Activated T-helper 1 cell treated with anti-CD3 and anti-CD28 coated beads, Interleukin-12 subunit alpha, Interleukin-12 subunit beta, Interleukin-2, Interleukin-4 antibody, amounts not matched to agents 30 ng/mL and 10 ng/mL and 1 ng/mL, durations not matched to agents 14 hours and 24 hours and 36 hours (primary cell): ENCODE data around the gene FLT1. TPM values are rescaled to one million over a fixed set of nuclear protein-coding genes. Genes with fewer than 3 reads are reported as not detected.

Experiments used
- DNase-seq: peaks from one replicate; pipeline ENCODE4 v3.0.0; 2021; ENCODE audit warnings: low spot score
- H3K27ac Mint-ChIP-seq: one replicate; pipeline ENCODE4 v1.8.0; 2021; ENCODE audit warnings: mild to moderate bottlenecking, mixed read lengths
- H3K27me3 Mint-ChIP-seq: one replicate; pipeline ENCODE4 v1.8.0; 2022; ENCODE audit warnings: mild to moderate bottlenecking, moderate library complexity, mixed read lengths; ENCODE audit not compliant: insufficient read depth
- H3K36me3 Mint-ChIP-seq: one replicate; pipeline ENCODE4 v1.8.0; 2021; ENCODE audit warnings: low read depth, mixed read lengths
- H3K4me1 Mint-ChIP-seq: one replicate; pipeline ENCODE4 v1.8.0; 2021; ENCODE audit warnings: low read depth, mixed read lengths
- H3K4me3 Mint-ChIP-seq: one replicate; pipeline ENCODE4 v1.8.0; 2021; ENCODE audit warnings: mild to moderate bottlenecking, moderate library complexity, mixed read lengths
- H3K9me3 Mint-ChIP-seq: one replicate; pipeline ENCODE4 v1.8.0; 2021; ENCODE audit warnings: mixed read lengths
- intact Hi-C: fragments of 100-400 bp; cut with micrococcal nuclease; formaldehyde crosslinking; loops from one replicate; pipeline ENCODE4 v1.15.1; 2024
- total RNA-seq: library from RNA; stranded (reverse); gene quantifications from 2 replicates; pipeline ENCODE4 v1.2.3, GENCODE V29; 2022

The FLT1 gene
- total RNA-seq, 1 donor from 2014 or later: 45.6 TPM

GRCh38 chr13:28534210-28534609 is 39.3 kb upstream of the FLT1 start:
- H3K4me1 Mint-ChIP-seq: peaks cover 6% of the 10 kb centered on the region

GRCh38 chr13:28533441-28534166 is 38.7 kb upstream of the FLT1 start:
- H3K4me3 Mint-ChIP-seq: peak overlapping the region; percentile 45
- intact Hi-C loops: loop anchor here (1.0 to 5.0 kb wide), 2 partner anchors 9 to 396 kb away; partner anchors contain the start of gene PAN3
- H3K27me3 Mint-ChIP-seq: peaks cover 22% of the 10 kb centered on the region
- H3K9me3 Mint-ChIP-seq: no peaks in the 10 kb centered on the region
- H3K27ac Mint-ChIP-seq: no peak overlapping the region
- DNase-seq: no peak
- no peaks in the 10 kb centered on the region for H3K36me3 Mint-ChIP-seq
- peaks cover 1% of the 10 kb centered on the region for H3K4me1 Mint-ChIP-seq

More at GRCh38 chr13:28534210-28534609, 39.3 kb upstream of the FLT1 start:
- Mint-ChIP-seq H3K4me3 (no peak overlapping the region), H3K9me3 (no peaks in the 10 kb centered on the region), H3K36me3 (no peaks in the 10 kb centered on the region), H3K27ac (no peak overlapping the region), H3K27me3 (peaks cover 16% of the 10 kb centered on the region)
- intact Hi-C loops: loop anchor here (5.0 kb wide), 1 partner anchor 397 kb away; the partner anchor contains the start of gene PAN3
- DNase-seq: no peak

- Mint-ChIP-seq H3K27me3 (peaks cover 25% of the 10 kb centered on the region), H3K27ac (no peak overlapping the region), H3K9me3 (no peaks in the 10 kb centered on the region), H3K4me1 (no peaks in the 10 kb centered on the region), H3K36me3 (no peaks in the 10 kb centered on the region), H3K4me3 (peak overlapping the region; percentile 45)
- no peak for DNase-seq
- intact Hi-C loops: loop anchor here (1.0 to 5.0 kb wide), 2 partner anchors 9 to 396 kb away; partner anchors contain the start of gene PAN3
Observed at GRCh38 chr13:28533125-28533436, 38.2 kb upstream of the FLT1 start.

GRCh38 chr13:28532388-28533124 is 37.6 kb upstream of the FLT1 start:
- Mint-ChIP-seq H3K4me3 (peak overlapping the region; percentile 45), H3K4me1 (no peaks in the 10 kb centered on the region), H3K36me3 (no peaks in the 10 kb centered on the region), H3K27me3 (peaks cover 30% of the 10 kb centered on the region), H3K9me3 (no peaks in the 10 kb centered on the region), H3K27ac (no peak overlapping the region)
- intact Hi-C loops: loop anchor here (1.0 to 5.0 kb wide), 2 partner anchors 8 to 395 kb away; partner anchors contain the start of gene PAN3
- DNase-seq: no peak

- H3K9me3 Mint-ChIP-seq: no peaks in the 10 kb centered on the region
- peaks cover 31% of the 10 kb centered on the region for H3K27me3 Mint-ChIP-seq
- no peak overlapping the region for H3K27ac Mint-ChIP-seq
- H3K4me1 Mint-ChIP-seq: no peaks in the 10 kb centered on the region
- no peaks in the 10 kb centered on the region for H3K36me3 Mint-ChIP-seq
- intact Hi-C loops: loop anchor here (1.0 to 5.0 kb wide), 2 partner anchors 7 to 395 kb away; partner anchors contain the start of gene PAN3
- no peak overlapping the region for H3K4me3 Mint-ChIP-seq
- DNase-seq: no peak
Observed at GRCh38 chr13:28531845-28532387, 37.0 kb upstream of the FLT1 start.

GRCh38 chr13:28531077-28531844 is 36.3 kb upstream of the FLT1 start:
- intact Hi-C loops: loop anchor here (1.0 to 5.0 kb wide), 2 partner anchors 8 to 394 kb away; partner anchors contain the start of gene PAN3
- Mint-ChIP-seq H3K4me3 (no peak overlapping the region), H3K27ac (no peak overlapping the region), H3K36me3 (no peaks in the 10 kb centered on the region), H3K27me3 (peaks cover 31% of the 10 kb centered on the region), H3K4me1 (no peaks in the 10 kb centered on the region), H3K9me3 (no peaks in the 10 kb centered on the region)
- no peak for DNase-seq

GRCh38 chr13:28530729-28531076 is 35.8 kb upstream of the FLT1 start:
- H3K9me3 Mint-ChIP-seq: no peaks in the 10 kb centered on the region
- no peak for DNase-seq
- intact Hi-C loops: loop anchor here (1.0 to 5.0 kb wide), 2 partner anchors 9 to 393 kb away; partner anchors contain the start of gene PAN3
- peaks cover 31% of the 10 kb centered on the region for H3K27me3 Mint-ChIP-seq
- no peaks in the 10 kb centered on the region for H3K36me3 Mint-ChIP-seq
- no peaks in the 10 kb centered on the region for H3K4me1 Mint-ChIP-seq
- no peak overlapping the region for H3K27ac Mint-ChIP-seq
- no peak overlapping the region for H3K4me3 Mint-ChIP-seq

GRCh38 chr13:28529836-28530235 is 34.9 kb upstream of the FLT1 start:
- intact Hi-C loops: loop anchor here (5.0 kb wide), 1 partner anchor 393 kb away; the partner anchor contains the start of gene PAN3
- no peak for DNase-seq

GRCh38 chr13:28528848-28529247 is 33.9 kb upstream of the FLT1 start:
- H3K36me3 Mint-ChIP-seq: no peaks in the 10 kb centered on the region
- intact Hi-C loops: no loop called here
- peaks cover 28% of the 10 kb centered on the region for H3K27me3 Mint-ChIP-seq
- no peaks in the 10 kb centered on the region for H3K9me3 Mint-ChIP-seq
- no peak overlapping the region for H3K27ac Mint-ChIP-seq
- no peak overlapping the region for H3K4me3 Mint-ChIP-seq
- H3K4me1 Mint-ChIP-seq: peaks cover 4% of the 10 kb centered on the region
- no peak for DNase-seq

More at GRCh38 chr13:28529836-28530235, 34.9 kb upstream of the FLT1 start:
- H3K4me1 Mint-ChIP-seq: no peaks in the 10 kb centered on the region
- no peak overlapping the region for H3K27ac Mint-ChIP-seq
- peaks cover 31% of the 10 kb centered on the region for H3K27me3 Mint-ChIP-seq
- H3K36me3 Mint-ChIP-seq: no peaks in the 10 kb centered on the region
- no peaks in the 10 kb centered on the region for H3K9me3 Mint-ChIP-seq
- H3K4me3 Mint-ChIP-seq: no peak overlapping the region

- Mint-ChIP-seq H3K36me3 (no peaks in the 10 kb centered on the region), H3K27ac (no peak overlapping the region), H3K4me3 (no peak overlapping the region), H3K4me1 (peaks cover 6% of the 10 kb centered on the region), H3K9me3 (no peaks in the 10 kb centered on the region), H3K27me3 (peaks cover 23% of the 10 kb centered on the region)
- intact Hi-C loops: no loop called here
- no peak for DNase-seq
Observed at GRCh38 chr13:28528388-28528787, 33.5 kb upstream of the FLT1 start.

- DNase-seq: no peak
- intact Hi-C loops: no loop called here
- H3K4me3 Mint-ChIP-seq: no peak overlapping the region
- H3K4me1 Mint-ChIP-seq: peaks cover 6% of the 10 kb centered on the region
- H3K27me3 Mint-ChIP-seq: peaks cover 16% of the 10 kb centered on the region
- no peak overlapping the region for H3K27ac Mint-ChIP-seq
- H3K9me3 Mint-ChIP-seq: no peaks in the 10 kb centered on the region
- H3K36me3 Mint-ChIP-seq: no peaks in the 10 kb centered on the region
Observed at GRCh38 chr13:28527629-28528028, 32.7 kb upstream of the FLT1 start.

GRCh38 chr13:28526876-28527275 is 31.9 kb upstream of the FLT1 start:
- no peak overlapping the region for H3K27ac Mint-ChIP-seq
- no peak overlapping the region for H3K4me3 Mint-ChIP-seq
- peaks cover 6% of the 10 kb centered on the region for H3K4me1 Mint-ChIP-seq
- intact Hi-C loops: no loop called here
- no peaks in the 10 kb centered on the region for H3K36me3 Mint-ChIP-seq
- H3K9me3 Mint-ChIP-seq: no peaks in the 10 kb centered on the region
- no peak for DNase-seq
- H3K27me3 Mint-ChIP-seq: peaks cover 16% of the 10 kb centered on the region
